NCI-H2081 treated with DMSO at 0.1 percent for 48 hours (cell line): ENCODE results near the gene CGB7.
"Not testable (repeated sequence)": the region's sequence is repeated elsewhere in the genome, so short reads cannot be mapped to it uniquely, and the experiment has no call there.

ENCODE experiments used
- DNase-seq: peaks from one replicate; lab custom pipeline; 2025; lab: John Stamatoyannopoulos, UW

The CGB7 gene

GRCh38 chr19:49073514-49074378 is 16.2 kb upstream of the CGB7 start:
- no peak for DNase-seq

DNA sequence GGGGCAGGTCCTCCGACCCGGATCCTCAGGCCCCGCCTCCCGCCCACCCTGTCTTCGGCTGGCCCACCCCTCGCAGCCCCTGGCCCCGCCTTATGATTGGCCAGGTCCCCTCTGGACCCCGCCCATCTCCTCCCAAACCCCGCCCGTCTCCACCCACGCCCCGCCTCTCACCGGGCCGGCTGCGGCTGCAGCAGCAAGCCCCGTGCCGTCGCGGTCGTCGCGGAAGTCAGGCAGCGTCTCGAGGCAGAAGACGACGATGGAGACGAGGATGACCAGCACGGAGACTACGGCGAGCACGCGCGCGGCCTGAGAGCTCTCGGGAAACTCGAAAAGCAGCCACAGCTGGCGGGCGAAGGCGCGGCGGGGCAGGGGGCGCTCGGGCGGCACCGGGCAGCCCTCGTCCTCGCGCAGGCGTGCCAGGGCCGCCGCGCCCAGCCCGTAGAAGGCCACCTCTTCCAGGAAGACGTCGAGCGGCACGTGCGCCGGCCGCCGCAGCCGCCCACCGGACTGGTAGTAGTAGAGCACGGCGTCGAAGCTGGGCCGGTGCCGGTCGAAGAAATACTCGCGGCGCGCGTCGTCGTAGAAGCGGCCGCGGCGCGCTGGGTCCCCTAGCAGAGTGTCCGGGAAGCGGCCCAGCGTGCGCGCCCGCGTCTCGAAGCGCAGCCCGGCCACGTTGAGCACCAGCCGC is 14.5 kb upstream of the CGB7 start:
- DNase-seq: no peak

- no peak for DNase-seq
These were observed 12.9 kb upstream of the CGB7 start for GRCh38 chr19:49070416-49070815.

DNA sequence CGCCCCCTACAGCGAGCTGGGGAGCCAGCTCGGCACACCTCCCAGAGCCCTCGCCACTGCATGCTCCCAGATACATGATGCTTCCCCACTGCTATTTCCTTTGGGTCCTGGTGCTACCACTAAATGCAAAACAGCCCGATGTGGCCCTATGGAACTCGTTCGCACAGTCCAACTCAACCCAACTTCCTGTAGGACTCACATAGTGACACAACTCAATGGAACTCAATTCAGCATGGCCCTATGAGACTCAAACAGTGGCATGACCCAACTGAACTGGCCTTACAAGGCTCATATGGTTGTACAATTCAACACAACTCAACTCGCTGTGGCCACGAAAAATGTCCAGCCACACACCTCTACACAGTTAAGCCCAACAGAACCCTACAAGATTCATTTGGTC is 11.5 kb upstream of the CGB7 start:
- DNase-seq: no peak

DNA sequence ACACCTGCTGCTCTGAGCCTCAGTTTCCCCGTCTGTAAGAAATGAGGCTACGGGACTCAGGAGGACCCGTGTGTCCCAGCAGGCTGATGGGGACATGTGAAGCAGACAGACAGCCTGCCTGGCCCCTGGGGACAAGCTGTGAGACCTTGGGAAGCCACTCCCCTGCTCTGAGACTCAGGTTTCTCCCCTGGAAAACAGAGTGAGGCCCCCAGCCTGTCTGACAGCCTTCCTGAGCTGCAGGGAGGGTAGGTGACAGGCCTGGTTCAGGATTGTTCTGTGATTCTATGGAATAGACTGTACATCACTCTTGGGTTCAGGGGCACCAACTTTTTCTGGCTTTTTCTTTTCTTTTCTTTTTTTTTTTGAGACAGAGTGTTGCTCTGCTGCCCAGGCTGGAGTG is 10.0 kb upstream of the CGB7 start:
- DNase-seq: no peak

DNA sequence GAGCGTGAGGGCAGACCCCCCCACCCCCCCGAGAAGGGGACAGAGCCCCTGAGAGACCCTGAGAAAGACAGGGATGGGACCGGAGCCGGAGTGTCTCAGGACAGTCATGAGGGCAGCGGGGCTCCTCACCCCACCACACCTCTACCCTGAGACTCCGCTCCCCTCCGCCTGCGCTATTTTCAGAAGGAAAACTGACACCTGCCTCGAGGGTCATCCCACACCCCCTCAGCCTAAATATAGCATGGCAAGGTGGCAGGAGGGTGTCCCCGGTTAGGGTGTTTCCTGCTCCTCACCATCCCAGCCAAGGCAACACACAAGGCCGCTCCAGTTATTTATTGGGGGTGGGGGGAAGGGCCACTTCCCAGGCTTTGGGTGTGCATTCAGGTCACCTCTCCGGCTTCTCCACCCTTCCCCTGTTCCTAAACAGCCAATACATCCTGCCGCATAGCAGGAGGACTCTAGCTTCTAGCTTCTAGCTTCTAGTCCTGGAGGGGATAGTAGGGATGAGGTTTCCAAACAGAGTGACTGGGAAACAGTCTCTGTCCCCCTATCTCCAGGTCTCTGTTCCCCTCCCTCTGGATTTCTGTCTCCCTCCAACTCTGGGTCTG is 8.5 kb upstream of the CGB7 start:
- DNase-seq: no peak

- DNase-seq: no peak
These were observed 7.4 kb upstream of the CGB7 start, which contains the start of gene NTF4 for GRCh38 chr19:49064768-49065611. Gene NTF4 (minus strand): TSS chr19:49064818. CDS start chr19:49061997, 2,821 bp downstream.

- no peak for DNase-seq
These were observed 6.6 kb upstream of the CGB7 start for GRCh38 chr19:49064029-49064629.

DNA sequence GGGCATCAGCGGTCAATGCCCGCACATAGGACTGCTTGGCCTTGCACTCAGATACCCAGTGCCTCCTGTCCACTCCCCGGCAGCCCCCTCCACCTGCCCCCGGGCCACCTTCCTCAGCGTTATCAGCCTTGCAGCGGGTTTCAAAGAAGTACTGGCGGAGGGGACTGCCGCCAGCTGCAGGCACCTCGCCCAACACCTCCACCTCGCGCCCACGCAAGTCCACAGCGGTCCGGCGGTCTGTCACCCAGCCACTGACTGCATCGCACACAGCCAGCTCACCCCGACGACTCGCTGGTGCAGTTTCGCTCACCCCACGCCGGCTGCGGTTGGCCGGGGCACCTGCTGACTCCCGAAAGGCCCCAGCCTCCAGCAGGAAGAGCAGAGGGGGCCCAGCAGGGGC is 3.9 kb upstream of the CGB7 start:
- no peak for DNase-seq

DNA sequence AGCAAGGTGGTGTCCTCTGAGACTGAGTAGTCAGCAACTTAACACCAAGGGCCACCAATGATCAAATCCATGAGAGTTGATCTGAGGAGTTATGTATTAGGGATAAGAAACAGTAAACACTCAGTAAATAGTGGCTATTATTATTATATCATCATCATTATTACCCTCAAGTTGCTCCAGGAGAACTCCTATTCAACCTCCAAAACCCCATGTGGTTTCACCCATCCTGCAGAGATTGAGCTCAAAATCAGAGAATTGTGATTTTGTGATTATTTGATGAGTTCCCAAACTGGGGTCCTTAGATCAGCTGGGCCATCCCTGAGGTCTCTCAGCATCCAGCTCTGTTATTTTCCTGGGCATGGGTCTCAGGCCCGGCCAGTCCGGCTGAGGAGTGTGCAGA is 3.5 kb upstream of the CGB7 start:
- no peak for DNase-seq

DNA sequence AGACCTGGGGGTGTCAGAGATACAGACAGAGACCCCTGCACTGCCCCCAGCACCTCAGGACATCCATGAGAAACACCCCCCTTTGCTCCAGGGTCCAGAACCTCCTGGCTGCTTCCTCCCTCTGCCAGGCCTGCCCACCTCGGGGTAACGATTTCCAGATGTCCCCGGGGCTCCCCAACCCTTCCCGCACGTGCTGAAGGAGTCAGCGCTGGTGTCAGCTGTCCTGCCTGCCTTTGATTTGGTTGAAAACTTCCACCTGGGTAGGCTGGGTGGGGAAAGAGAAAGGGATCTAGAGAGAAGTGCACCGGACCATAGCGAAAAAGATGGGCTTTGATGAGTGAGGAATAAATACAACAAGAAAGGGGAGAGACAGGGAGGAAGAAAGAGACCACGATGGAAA is 1.5 kb upstream of the CGB7 start:
- no peak for DNase-seq

- DNase-seq: no peak
These were observed 1.0 kb upstream of the CGB7 start for GRCh38 chr19:49058562-49058961.

- not testable (repeated sequence) for DNase-seq
These were observed 500 bp downstream of the CGB7 start for GRCh38 chr19:49056902-49057596.

DNA sequence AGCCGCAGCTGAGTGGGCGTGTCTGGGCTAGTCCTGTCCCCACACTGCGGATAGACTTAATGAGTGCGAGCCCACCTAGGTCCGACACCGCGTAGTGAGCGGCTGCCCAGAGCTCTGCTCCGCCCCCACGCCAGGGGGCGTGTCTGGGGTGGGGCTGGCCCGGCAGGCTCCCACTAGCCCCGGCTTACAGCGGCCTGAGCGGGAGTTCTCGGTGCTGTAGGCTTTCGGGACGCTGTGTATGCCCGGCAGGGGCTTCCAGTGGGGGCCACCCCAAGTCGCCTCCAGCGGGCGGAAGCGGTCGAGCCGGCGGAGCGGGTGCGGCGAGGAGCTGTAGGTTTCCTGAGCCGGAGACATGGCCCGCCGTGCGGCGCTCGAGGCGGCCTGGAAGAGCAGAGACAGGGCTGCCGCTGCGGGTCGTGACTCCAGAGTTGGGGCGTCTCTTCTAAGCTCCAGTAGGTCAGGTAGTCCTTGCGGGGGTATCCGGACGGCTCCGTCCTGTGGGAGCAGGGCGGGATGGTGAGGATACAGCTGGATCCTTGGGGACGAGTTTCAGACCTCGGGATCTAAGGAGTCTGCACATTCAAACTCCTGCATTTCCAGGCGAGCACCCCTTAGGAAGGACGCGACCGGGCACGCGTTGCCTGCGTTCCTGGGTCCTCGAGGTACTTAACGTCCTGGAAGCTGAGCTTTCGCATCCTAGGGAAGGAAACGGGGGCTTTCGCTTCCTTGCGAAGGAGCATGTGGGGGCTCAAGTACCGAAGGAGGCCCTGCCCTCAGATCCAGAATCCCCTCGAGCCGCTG is 1.2 kb downstream of the CGB7 start:
- DNase-seq: no peak

DNA sequence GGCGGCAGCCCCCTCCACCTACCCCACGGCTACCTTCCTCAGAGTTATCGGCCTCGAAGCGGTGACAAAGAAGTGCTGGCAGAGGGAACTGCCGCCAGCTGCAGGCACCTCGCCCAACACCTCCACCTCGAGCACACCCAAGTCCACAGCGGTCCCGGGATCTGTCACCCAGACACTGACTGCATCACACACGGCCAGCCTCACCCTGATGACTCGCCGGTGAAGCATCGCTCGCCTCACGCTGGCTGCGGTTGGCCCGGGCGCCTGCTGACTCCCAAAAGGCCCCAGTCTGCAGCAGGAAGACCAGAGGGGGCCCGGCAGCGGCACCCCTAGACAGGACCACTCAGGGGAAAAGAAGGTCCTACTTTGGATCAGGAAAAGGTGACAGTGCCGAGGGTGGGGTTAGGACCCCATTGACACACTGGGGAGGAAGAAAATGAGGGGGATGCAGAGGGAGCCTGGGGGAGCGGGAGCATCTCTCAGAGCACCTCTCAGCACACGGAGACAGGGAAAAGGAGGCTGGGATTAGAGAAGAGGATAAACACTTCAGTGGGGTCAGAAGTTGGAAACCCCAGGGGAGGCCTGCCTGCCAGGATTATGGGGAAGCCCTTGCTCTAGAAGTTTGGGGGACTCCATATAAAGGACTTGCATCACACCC is 7.0 kb downstream of the CGB7 start:
- DNase-seq: not testable (repeated sequence)

- DNase-seq: not testable (repeated sequence)
These were observed 7.7 kb downstream of the CGB7 start for GRCh38 chr19:49049834-49050233.

DNA sequence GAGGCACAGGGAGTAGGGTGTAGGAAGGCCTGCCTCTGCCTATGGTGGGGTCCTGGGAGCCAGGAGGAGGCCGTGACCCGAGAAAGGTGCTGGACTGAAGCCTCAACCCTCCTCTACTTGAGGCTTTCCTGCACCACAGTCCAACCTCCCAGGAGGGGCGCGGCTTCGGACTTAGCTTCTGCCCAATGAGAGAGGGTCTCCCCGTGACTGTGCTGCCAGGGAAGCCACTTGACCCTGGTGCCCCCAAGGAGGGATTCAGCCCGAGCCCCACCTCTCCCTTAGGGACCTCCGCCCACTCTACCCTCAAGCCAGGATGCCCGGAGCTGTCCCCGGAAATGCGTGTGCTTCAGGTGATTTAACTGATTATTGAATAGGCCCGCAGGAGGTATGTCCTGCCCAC is 8.5 kb downstream of the CGB7 start, which contains the start of gene CGB8:
Gene CGB8, minus strand, starts transcription at position 101 of the 400 bp plus-strand sequence. CDS start 372 bp downstream, outside the sequence.
- not testable (repeated sequence) for DNase-seq

- not testable (repeated sequence) for DNase-seq
These were observed 14.0 kb downstream of the CGB7 start, which contains the start of gene CGB5 for GRCh38 chr19:49043548-49043947. Gene CGB5 (plus strand): TSS chr19:49043848. CDS start chr19:49044210, 362 bp downstream.

DNA sequence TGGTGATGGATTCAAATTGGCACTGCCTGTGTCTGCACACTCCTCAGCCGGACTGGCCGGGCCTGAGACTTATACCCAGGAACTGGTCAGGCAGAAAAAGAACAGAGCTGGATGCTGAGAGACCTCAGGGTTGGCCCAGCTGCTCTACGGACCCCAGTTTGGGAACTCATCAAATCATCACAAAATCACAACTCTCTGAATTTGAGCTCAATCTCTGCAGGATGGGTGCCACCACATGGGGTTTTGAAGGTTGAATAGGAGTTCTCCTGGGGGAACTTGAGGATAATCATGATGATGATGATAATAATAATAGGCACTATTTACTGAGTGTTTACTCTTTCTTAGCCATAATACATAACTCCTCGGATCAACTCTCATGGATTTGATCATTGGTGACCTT is 14.9 kb downstream of the CGB7 start:
- not testable (repeated sequence) for DNase-seq
